Colonic mucosa (tissue), 4 donors: ENCODE data around the gene MNT. TPM values are rescaled to one million over a fixed set of nuclear protein-coding genes. Genes with fewer than 3 reads are reported as not detected.
A peak's percentile ranks its signal among the peaks of the same experiment; 100 is the strongest.
"Not testable (repeated sequence)": the region's sequence is repeated elsewhere in the genome, so short reads cannot be mapped to it uniquely, and the experiment has no call there.

ENCODE experiments used
- DNase-seq: peaks from one replicate; pipeline ENCODE4 v3.0.0-alpha.2; 2020
- H3K27ac ChIP-seq: fragments of 200-600 bp; one replicate; pipeline ENCODE4 v1.8.0; 2021
- H3K27me3 ChIP-seq: fragments of 200-600 bp; one replicate; pipeline ENCODE4 v1.8.0; 2021
- H3K36me3 ChIP-seq: fragments of 200-600 bp; one replicate; pipeline ENCODE4 v1.8.0; 2021
- H3K4me1 ChIP-seq: fragments of 200-600 bp; one replicate; pipeline ENCODE4 v1.8.0; 2021; ENCODE audit warnings: mild to moderate bottlenecking
- H3K4me3 ChIP-seq: fragments of 200-600 bp; one replicate; pipeline ENCODE4 v1.8.0; 2021
- H3K9ac ChIP-seq, 2 donors: one replicate each; pipeline ENCODE4 v1.7.0; 2013; ENCODE audit warnings: control low read depth in 2 of 2, low read depth in 2 of 2, low read length in 2 of 2
- H3K9me3 ChIP-seq: fragments of 200-600 bp; one replicate; pipeline ENCODE4 v1.8.0; 2021
- CTCF ChIP-seq: fragments of 200-600 bp; IDR thresholded peaks from one replicate; pipeline ENCODE4 v1.8.0; 2022; ENCODE audit warnings: antibody characterized with exemption, mild to moderate bottlenecking
- intact Hi-C: fragments of 100-400 bp; cut with DNase I; formaldehyde crosslinking; loops from one replicate; pipeline ENCODE4 v1.14.1; 2022
- total RNA-seq, 2 donors: library from RNA; stranded (reverse); fragmentation: NEBNext Ultra II Directional in 1 of 2; extraction: Animal tissue kit (Norgen Biotek cat#: 25700) in 1 of 2; gene quantifications; one replicate each; pipeline ENCODE4 v1.2.1, GENCODE V29; 2021
- donor health status: healthy.
- donor health status: DM: no; HTN: no; CAD: no.
- donor health status: DM: no; HTN: no; CAD: no.

Gene MNT
- total RNA-seq, 2 donors from 2014 or later: 20.7 to 29.3 TPM

GRCh38 chr17:2444382-2444781 lies 43.5 kb upstream of the MNT start:
- H3K4me1 ChIP-seq: no peaks in the 10 kb centered on the region
- H3K9ac ChIP-seq: no peak overlapping the region
- no peak for TF ChIP-seq CTCF
- DNase-seq: no peak
- no peaks in the 10 kb centered on the region for H3K27me3 ChIP-seq
- H3K27ac ChIP-seq: no peak overlapping the region
- H3K36me3 ChIP-seq: no peaks in the 10 kb centered on the region
- H3K9me3 ChIP-seq: no peaks in the 10 kb centered on the region
- intact Hi-C loops: no loop called here
- no peak overlapping the region for H3K4me3 ChIP-seq

- Histone ChIP-seq H3K4me1 (no peaks in the 10 kb centered on the region), H3K9ac (no peak overlapping the region), H3K9me3 (no peaks in the 10 kb centered on the region), H3K27me3 (no peaks in the 10 kb centered on the region), H3K27ac (peak overlapping the region; percentile 79), H3K4me3 (no peak overlapping the region), H3K36me3 (no peaks in the 10 kb centered on the region)
- TF ChIP-seq CTCF: no peak
- peak; percentile 54 for DNase-seq
- intact Hi-C loops: no loop called here
These were observed 41.3 kb upstream of the MNT start for GRCh38 chr17:2442166-2442565.

- TF ChIP-seq CTCF: no peak
- DNase-seq: no peak
- intact Hi-C loops: no loop called here
- Histone ChIP-seq H3K36me3 (no peaks in the 10 kb centered on the region), H3K9me3 (no peaks in the 10 kb centered on the region), H3K4me3 (no peak overlapping the region), H3K4me1 (no peaks in the 10 kb centered on the region), H3K9ac (no peak overlapping the region), H3K27ac (peak overlapping the region; percentile 79), H3K27me3 (no peaks in the 10 kb centered on the region)
These were observed 40.1 kb upstream of the MNT start for GRCh38 chr17:2440930-2441329.

GRCh38 chr17:2439997-2440396 lies 39.1 kb upstream of the MNT start:
- H3K36me3 ChIP-seq, H3K9me3 ChIP-seq, H3K9ac ChIP-seq, H3K27me3 ChIP-seq, H3K4me3 ChIP-seq, intact Hi-C loops, H3K27ac ChIP-seq, DNase-seq, H3K4me1 ChIP-seq: not testable (repeated sequence)

GRCh38 chr17:2438823-2439222 lies 38.0 kb upstream of the MNT start:
- no peak for TF ChIP-seq CTCF

GRCh38 chr17:2436316-2436905 lies 35.6 kb upstream of the MNT start:
- H3K9ac ChIP-seq: no peak overlapping the region
- intact Hi-C loops: no loop called here
- no peak for TF ChIP-seq CTCF
- no peaks in the 10 kb centered on the region for H3K27me3 ChIP-seq
- no peaks in the 10 kb centered on the region for H3K36me3 ChIP-seq
- no peaks in the 10 kb centered on the region for H3K4me1 ChIP-seq
- DNase-seq: no peak
- H3K27ac ChIP-seq: no peak overlapping the region
- no peak overlapping the region for H3K4me3 ChIP-seq
- H3K9me3 ChIP-seq: no peaks in the 10 kb centered on the region

More at GRCh38 chr17:2438823-2439222, 38.0 kb upstream of the MNT start:
- Histone ChIP-seq H3K4me1 (no peaks in the 10 kb centered on the region), H3K36me3 (no peaks in the 10 kb centered on the region), H3K9me3 (no peaks in the 10 kb centered on the region), H3K4me3 (no peak overlapping the region), H3K9ac (no peak overlapping the region), H3K27ac (no peak overlapping the region), H3K27me3 (no peaks in the 10 kb centered on the region)
- intact Hi-C loops: no loop called here
- DNase-seq: no peak
